ENCODE data around the gene BICDL2.

BICDL2 gene

GRCh38 chr16:3047387-3047720, 10.6 kb upstream of the BICDL2 start:
- no peak for DNase-seq

GRCh38 chr16:3046641-3047386, 10.1 kb upstream of the BICDL2 start:
- DNase-seq: no peak

- DNase-seq: no peak
Measured at GRCh38 chr16:3045758-3046640, 9.3 kb upstream of the BICDL2 start, which contains the start of gene MMP25. Gene MMP25, plus strand, starts transcription at chr16:3046561. Its CDS starts 357 bp downstream, at chr16:3046918.

GRCh38 chr16:3044708-3045107, 8.0 kb upstream of the BICDL2 start:
- DNase-seq: no peak

- no peak for DNase-seq
Measured at GRCh38 chr16:3042376-3042775, 5.6 kb upstream of the BICDL2 start.

- no peak for DNase-seq
Measured at GRCh38 chr16:3038896-3039295, 2.2 kb upstream of the BICDL2 start.

- DNase-seq: no peak
Measured at GRCh38 chr16:3038256-3038655, 1.5 kb upstream of the BICDL2 start.

- no peak for DNase-seq
Measured at GRCh38 chr16:3035972-3036725, 595 bp downstream of the BICDL2 start.

GRCh38 chr16:3035289-3035971, 1.3 kb downstream of the BICDL2 start:
- DNase-seq: no peak

- DNase-seq: no peak
Measured at GRCh38 chr16:3032624-3033023, 4.1 kb downstream of the BICDL2 start.

- DNase-seq: no peak
Measured at GRCh38 chr16:3030222-3031212, 6.2 kb downstream of the BICDL2 start.

GRCh38 chr16:3029491-3030221, 7.1 kb downstream of the BICDL2 start:
- peak; percentile 43 for DNase-seq

- no peak for DNase-seq
Measured at GRCh38 chr16:3028716-3029319, 7.9 kb downstream of the BICDL2 start.

- peak; percentile 76 for DNase-seq
Measured at GRCh38 chr16:3027983-3028715, 8.6 kb downstream of the BICDL2 start.

GRCh38 chr16:3027489-3027795, 9.3 kb downstream of the BICDL2 start:
- no peak for DNase-seq

GRCh38 chr16:3026609-3027488, 9.9 kb downstream of the BICDL2 start:
- DNase-seq: no peak

GRCh38 chr16:3026003-3026378, 10.8 kb downstream of the BICDL2 start:
- DNase-seq: no peak

All from fibroblast of skin of scalp (primary cell).